ENCODE results near the gene VWA3B.

The VWA3B gene

GRCh38 chr2:98311090-98311489 lies 224.1 kb downstream of the VWA3B start:
- H3K27ac ChIP-seq, result no peak overlapping the region

GRCh38 chr2:98311771-98312545 lies 225.0 kb downstream of the VWA3B start:
- H3K4me1 ChIP-seq (ENCODE audit: control insufficient read depth in 1 of 2, insufficient read depth in 1 of 2, low read depth in 1 of 2, low read length in 1 of 2), result no peaks in the 10 kb centered on the region
- no peaks in the 10 kb centered on the region for H3K36me3 ChIP-seq
- H3K27me3 ChIP-seq, result peaks cover 63% of the 10 kb centered on the region
- no peak for TF ChIP-seq CTCF (IDR thresholded peaks at IDR 0.05)
- no peak overlapping the region for H3K4me3 ChIP-seq (ENCODE audit: low read depth in 1 of 2, low read length in 1 of 2)
- H3K9me3 ChIP-seq, result no peaks in the 10 kb centered on the region
- no peak overlapping the region for H3K27ac ChIP-seq

More at GRCh38 chr2:98311090-98311489, 224.1 kb downstream of the VWA3B start:
- Histone ChIP-seq H3K4me3 (ENCODE audit: low read depth in 1 of 2, low read length in 1 of 2) (no peak overlapping the region), H3K27me3 (peaks cover 63% of the 10 kb centered on the region), H3K4me1 (ENCODE audit: control insufficient read depth in 1 of 2, insufficient read depth in 1 of 2, low read depth in 1 of 2, low read length in 1 of 2) (no peaks in the 10 kb centered on the region), H3K9me3 (no peaks in the 10 kb centered on the region), H3K36me3 (no peaks in the 10 kb centered on the region)
- TF ChIP-seq CTCF (IDR thresholded peaks at IDR 0.05), result no peak

GRCh38 chr2:98313492-98314250 lies 226.7 kb downstream of the VWA3B start:
- H3K27ac ChIP-seq, result no peak overlapping the region
- no peak overlapping the region for H3K4me3 ChIP-seq (ENCODE audit: low read depth in 1 of 2, low read length in 1 of 2)
- no peak for TF ChIP-seq CTCF (IDR thresholded peaks at IDR 0.05)
- H3K9me3 ChIP-seq, result no peaks in the 10 kb centered on the region
- H3K4me1 ChIP-seq (ENCODE audit: control insufficient read depth in 1 of 2, insufficient read depth in 1 of 2, low read depth in 1 of 2, low read length in 1 of 2), result no peaks in the 10 kb centered on the region
- no peaks in the 10 kb centered on the region for H3K36me3 ChIP-seq
- H3K27me3 ChIP-seq, result peaks cover 51% of the 10 kb centered on the region

- Histone ChIP-seq H3K27ac (no peak overlapping the region), H3K27me3 (peaks cover 49% of the 10 kb centered on the region), H3K36me3 (no peaks in the 10 kb centered on the region), H3K9me3 (no peaks in the 10 kb centered on the region), H3K4me3 (ENCODE audit: low read depth in 1 of 2, low read length in 1 of 2) (no peak overlapping the region), H3K4me1 (ENCODE audit: control insufficient read depth in 1 of 2, insufficient read depth in 1 of 2, low read depth in 1 of 2, low read length in 1 of 2) (no peaks in the 10 kb centered on the region)
- TF ChIP-seq CTCF (IDR thresholded peaks at IDR 0.05), result no peak
Observed at GRCh38 chr2:98314251-98314650, 227.3 kb downstream of the VWA3B start.

GRCh38 chr2:98315957-98316356 lies 229.0 kb downstream of the VWA3B start:
- peaks cover 2% of the 10 kb centered on the region for H3K9me3 ChIP-seq

More at GRCh38 chr2:98315957-98316356, 229.0 kb downstream of the VWA3B start:
- Histone ChIP-seq H3K4me3 (ENCODE audit: low read depth in 1 of 2, low read length in 1 of 2) (no peak overlapping the region), H3K36me3 (no peaks in the 10 kb centered on the region), H3K27ac (no peak overlapping the region), H3K4me1 (ENCODE audit: control insufficient read depth in 1 of 2, insufficient read depth in 1 of 2, low read depth in 1 of 2, low read length in 1 of 2) (no peaks in the 10 kb centered on the region), H3K27me3 (peaks cover 37% of the 10 kb centered on the region)
- no peak for TF ChIP-seq CTCF (IDR thresholded peaks at IDR 0.05)

Data from neutrophil (primary cell).